HCT116 (cell line): Measurements from ENCODE around the gene OR52I2. TPM values are rescaled to one million over a fixed set of nuclear protein-coding genes. Genes with fewer than 3 reads are reported as not detected.

Source experiments
- ATAC-seq: fragments of 200-7000 bp; cut with Tn5 transposase; 2 replicates; pipeline ENCODE4 v1.9.1; 2020; ENCODE audit warnings: mild to moderate bottlenecking, moderate library complexity
- BruUV-seq: library from RNA; stranded (reverse); fragments of 400-500 nt; replicated peaks from 2 replicates; lab custom pipeline; 2021; lab: Mats Ljungman, UMichigan
- CTCF ChIA-PET: fragments of 300-600 bp; sonication (Branson Sonifier 250); formaldehyde crosslinking; loops from one replicate; lab custom pipeline; 2021; ENCODE audit warnings: antibody characterized with exemption; lab: Charles Lee
- POLR2A ChIA-PET: fragments of 300-600, 350-600 bp; sonication (Branson Sonifier 250); formaldehyde crosslinking; loops from one replicate; lab custom pipeline; 2021; ENCODE audit warnings: antibody characterized with exemption; lab: Charles Lee
- RAD21 ChIA-PET, 2 experiments: fragments of 300-600 bp; sonication (Branson Sonifier 250); formaldehyde crosslinking; loops; one replicate each; lab custom pipeline; 2023; ENCODE audit warnings: low total read pairs in 2 of 2; ENCODE audit not compliant: uncharacterized antibody in 2 of 2, unreplicated experiment in 2 of 2, low non-redundant PET in 1 of 2; lab: Charles Lee
- DNase-seq: peaks from one replicate; pipeline ENCODE4 v3.0.0-alpha.2; 2010; ENCODE audit warnings: low read depth, low spot score
- H2AFZ ChIP-seq: fragments of 200-600 bp; shearing (Covaris generic), sonication (generic); 2 replicates; pipeline ENCODE4 v1.6.1; 2017; ENCODE audit warnings: low read depth, mixed run types, mixed read lengths, antibody characterized with exemption, low read length; ENCODE audit not compliant: poor library complexity, severe bottlenecking
- H3K27ac ChIP-seq: 2 replicates; pipeline ENCODE4 v1.5.1; 2012; ENCODE audit warnings: low read depth, low read length
- H3K27me3 ChIP-seq: fragments of 200-600 bp; sonication (generic); 2 replicates; pipeline ENCODE4 v1.6.1; 2016; ENCODE audit warnings: mixed run types, low read length, mixed read lengths; ENCODE audit not compliant: insufficient read depth
- H3K36me3 ChIP-seq, 2 experiments: fragments of 200-500 bp in 1 of 2; fragments of 200-600 bp in 1 of 2; sonication (Bioruptor generic) in 1 of 2; sonication (generic) in 1 of 2; 2 replicates each; pipeline versions ENCODE4 v1.5.1 to v1.6.1; 2014 to 2016; ENCODE audit warnings: low read length in 2 of 2, inconsistent platforms in 1 of 2, mixed read lengths in 1 of 2, mixed run types in 1 of 2; ENCODE audit not compliant: insufficient read depth in 2 of 2, control insufficient read depth in 1 of 2
- H3K4me1 ChIP-seq, 2 experiments: fragments of 200-600 bp in 1 of 2; sonication (generic) in 1 of 2; 2 replicates each; pipeline versions ENCODE4 v1.5.1 to v1.6.1; 2012 to 2017; ENCODE audit warnings: low read length in 2 of 2, inconsistent platforms in 1 of 2, mild to moderate bottlenecking in 1 of 2, mixed read lengths in 1 of 2, mixed run types in 1 of 2, moderate library complexity in 1 of 2; ENCODE audit not compliant: insufficient read depth in 2 of 2, control insufficient read depth in 1 of 2
- H3K4me2 ChIP-seq: fragments of 200-600 bp; sonication (generic); 2 replicates; pipeline ENCODE4 v1.6.1; 2017; ENCODE audit warnings: mixed run types, low read length, mixed read lengths
- H3K4me3 ChIP-seq, 2 experiments: fragments of 200-600 bp in 1 of 2; sonication (generic) in 1 of 2; replicated peaks in 1 of 2; 2 replicates each; pipeline ENCODE4 v1.5.1; 2011 to 2016; ENCODE audit warnings: low read length in 2 of 2, control low read depth in 1 of 2, low read depth in 1 of 2, mild to moderate bottlenecking in 1 of 2, mixed read lengths in 1 of 2, mixed run types in 1 of 2
- H3K79me2 ChIP-seq: fragments of 200-600 bp; sonication (generic); 2 replicates; pipeline ENCODE4 v1.6.1; 2017; ENCODE audit warnings: mild to moderate bottlenecking, mixed run types, low read length, moderate library complexity, mixed read lengths; ENCODE audit not compliant: insufficient read depth
- H3K9ac ChIP-seq: fragments of 200-600 bp; sonication (generic); 2 replicates; pipeline ENCODE4 v1.6.1; 2016; ENCODE audit warnings: low read length, mixed read lengths
- H3K9me2 ChIP-seq: fragments of 200-600 bp; sonication (generic), shearing (Covaris generic); 2 replicates; pipeline ENCODE4 v1.6.1; 2017; ENCODE audit warnings: mixed run types, mild to moderate bottlenecking, moderate library complexity; ENCODE audit not compliant: insufficient read depth
- H3K9me3 ChIP-seq, 2 experiments: fragments of 200-500 bp in 1 of 2; fragments of 200-600 bp in 1 of 2; sonication (Bioruptor generic) in 1 of 2; sonication (generic) in 1 of 2; 2 replicates each; pipeline ENCODE4 v1.6.1; 2014 to 2017; ENCODE audit warnings: low read length in 2 of 2, mixed read lengths in 2 of 2, inconsistent platforms in 1 of 2, low read depth in 1 of 2, mild to moderate bottlenecking in 1 of 2, mixed run types in 1 of 2, moderate library complexity in 1 of 2; ENCODE audit not compliant: control insufficient read depth in 1 of 2, insufficient read depth in 1 of 2
- H4K20me1 ChIP-seq: fragments of 200-600 bp; sonication (generic), shearing (Covaris generic); 2 replicates; pipeline ENCODE4 v1.6.1; 2017; ENCODE audit warnings: mixed run types, mild to moderate bottlenecking, moderate library complexity; ENCODE audit not compliant: insufficient read depth
- CTCF ChIP-seq, 3 experiments: fragments of 200-600 bp in 1 of 3; sonication (generic) in 1 of 3; IDR thresholded peaks in 2 of 3; conservative IDR thresholded peaks in 1 of 3; 2 replicates each; pipeline ENCODE4 v1.5.1; 2012 to 2017; ENCODE audit warnings: low read depth in 2 of 3, low read length in 2 of 3, antibody characterized with exemption in 1 of 3, borderline replicate concordance in 1 of 3, control low read depth in 1 of 3, mild to moderate bottlenecking in 1 of 3, mixed read lengths in 1 of 3, mixed run types in 1 of 3, moderate library complexity in 1 of 3; ENCODE audit not compliant: insufficient read depth in 1 of 3
- EGR1 ChIP-seq: IDR thresholded peaks from 2 replicates; pipeline ENCODE4 v1.6.1; 2012; ENCODE audit warnings: low read depth
- EZH2 ChIP-seq: fragments of 200-600 bp; sonication (generic); IDR thresholded peaks from 2 replicates; pipeline ENCODE4 v1.6.1; 2017; ENCODE audit warnings: antibody characterized with exemption, mixed run types
- MAX ChIP-seq: IDR thresholded peaks from 2 replicates; pipeline ENCODE4 v1.6.1; 2012
- RAD21 ChIP-seq: IDR thresholded peaks from 2 replicates; pipeline ENCODE4 v1.6.1; 2012; ENCODE audit warnings: low read depth, mild to moderate bottlenecking
- YY1 ChIP-seq: IDR thresholded peaks from 2 replicates; pipeline ENCODE4 v1.6.1; 2011; ENCODE audit warnings: low read length, low read depth, moderate library complexity, mild to moderate bottlenecking; ENCODE audit not compliant: insufficient replicate concordance; ENCODE audit errors: extremely low read depth
- intact Hi-C: fragments of 100-400 bp; cut with micrococcal nuclease; formaldehyde crosslinking; loops from 2 replicates; pipeline ENCODE4 v1.10.0; 2022
- total RNA-seq: library from RNA; stranded (reverse); gene quantifications from one replicate; pipeline ENCODE4 v1.2.1, GENCODE V29; 2021; ENCODE audit not compliant: unreplicated experiment

Gene OR52I2
- total RNA-seq, 1 experiment from 2014 or later = not detected

GRCh38 chr11:4636136-4636535, 54.6 kb downstream of the OR52I2 start:
- intact Hi-C loops = no loop called here
- POLR2A ChIA-PET = no interaction called here

DNA sequence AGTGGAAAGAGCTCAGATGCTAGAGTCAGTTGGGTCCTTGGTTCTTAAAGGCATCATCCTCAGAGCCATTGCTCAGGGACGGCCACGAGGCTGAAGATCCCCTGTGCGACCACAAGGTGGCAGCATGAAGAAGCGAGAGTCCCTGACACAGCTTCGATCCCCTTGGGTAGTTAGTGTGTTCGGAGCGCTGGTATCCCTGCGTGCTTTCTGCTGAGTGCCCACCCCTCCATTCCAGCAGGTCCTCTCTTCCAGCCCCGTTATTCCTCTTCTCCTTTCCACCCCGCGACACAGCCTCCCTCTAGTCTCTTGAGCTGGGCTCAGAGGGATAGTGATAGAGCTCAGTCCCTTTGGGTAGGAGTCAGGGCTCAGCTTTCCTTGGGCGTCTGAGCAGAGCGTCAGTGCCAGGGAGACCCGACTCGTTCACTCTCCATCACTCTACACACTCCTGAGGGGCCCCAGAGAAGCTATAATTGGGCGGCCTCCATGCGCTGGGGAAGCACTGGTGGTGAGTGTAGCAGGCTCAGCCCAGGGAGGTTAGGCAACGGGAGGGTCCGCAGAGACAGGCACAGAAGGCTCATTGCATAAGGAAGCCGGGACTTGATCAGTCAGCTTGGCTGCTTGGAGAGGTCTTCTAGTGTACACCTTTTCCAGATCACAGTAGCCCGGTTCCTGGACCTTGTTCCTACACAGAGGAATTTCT, 55.6 kb downstream of the OR52I2 start, which contains the start of gene OR51D1:
Gene OR51D1, plus strand, starts transcription at position 516 of the 700 bp plus-strand sequence. CDS start 2,314 bp downstream, outside the sequence.
- peak; percentile 98 for ATAC-seq
- peak within 1 kb of the TSS; percentile 33 for H3K4me2 ChIP-seq
- CTCF ChIA-PET = interaction anchor here (0.6 to 2.4 kb wide), 20 partner anchors 10 to 1726 kb away, joined by 3 to 25 read pairs (median 6); partner anchors contain the start of gene TRIM68
- H3K27me3 ChIP-seq = peaks cover 43% of the 10 kb centered on the region
- H3K4me3 ChIP-seq = no peak within 1 kb of the TSS
- H3K36me3 ChIP-seq = no peaks in the 10 kb centered on the region
- H3K79me2 ChIP-seq = no peaks in the 10 kb centered on the region
- DNase-seq = peak; percentile 43
- no peak within 1 kb of the TSS for H3K27ac ChIP-seq
- no peaks in the 10 kb centered on the region; the same call in 1 of the 2 replicates for H4K20me1 ChIP-seq
- POLR2A ChIA-PET = no interaction called here
- no TSS peak for BruUV-seq
- RAD21 ChIA-PET = interaction anchor here (0.8 to 1.1 kb wide), 2 partner anchors 183 to 367 kb away, joined by 4 read pairs; no protein-coding TSS in a partner anchor
- H2AFZ ChIP-seq = peak within 1 kb of the TSS; percentile 67
- H3K9ac ChIP-seq = no peak within 1 kb of the TSS
- intact Hi-C loops = loop anchor here (1.0 kb wide), 2 partner anchors 367 to 1171 kb away; partner anchors contain the start of gene OR52N2
- no peaks in the 10 kb centered on the region for H3K4me1 ChIP-seq
- H3K9me3 ChIP-seq = no peaks in the 10 kb centered on the region
- peak; percentile 44 to 88 (median 81); a peak in 5 of 6 replicates for TF ChIP-seq CTCF (IDR thresholded peaks at IDR 0.05 in 2 of 3, conservative IDR thresholded peaks at IDR 0.05 in 1 of 3; ENCODE audit: borderline replicate concordance in 1 of 3, insufficient read depth in 1 of 3, low read depth in 2 of 3, low read length in 2 of 3)
- TF ChIP-seq YY1 = no peak
- peak; percentile 73 for TF ChIP-seq RAD21
- no peak for TF ChIP-seq EZH2
- no peaks in the 10 kb centered on the region for H3K9me2 ChIP-seq

More at GRCh38 chr11:4636136-4636535, 54.6 kb downstream of the OR52I2 start:
- Histone ChIP-seq H3K27ac (no peak overlapping the region), H3K9me3 (no peaks in the 10 kb centered on the region), H3K27me3 (peaks cover 33% of the 10 kb centered on the region), H3K36me3 (no peaks in the 10 kb centered on the region), H3K4me3 (no peak overlapping the region), H3K9ac (no peak overlapping the region), H3K4me1 (no peaks in the 10 kb centered on the region), H2AFZ (no peak overlapping the region), H3K9me2 (no peaks in the 10 kb centered on the region), H4K20me1 (no peaks in the 10 kb centered on the region; the same call in 1 of the 2 replicates), H3K79me2 (no peaks in the 10 kb centered on the region), H3K4me2 (no peak overlapping the region)
- BruUV-seq = no TSS peak
- ChIA-PET RAD21 (interaction anchor here in 1 of 2 experiments (1.1 kb wide), 1 partner anchor 368 kb away, joined by 4 read pairs; no protein-coding TSS in a partner anchor), CTCF (interaction anchor here (0.9 to 2.4 kb wide), 17 partner anchors 10 to 1727 kb away, joined by 3 to 25 read pairs (median 7); partner anchors contain the start of gene TRIM68)
- DNase-seq = no peak
- no peak for TF ChIP-seq MAX
- TF ChIP-seq EGR1 = no peak
- ATAC-seq = no peak
